Mucosa of descending colon (tissue), 3 donors: ENCODE results near the gene DENND6A. TPM values are rescaled to one million over a fixed set of nuclear protein-coding genes. Genes with fewer than 3 reads are reported as not detected.

Experiments
- ATAC-seq: fragments of 200-7000 bp; cut with Tn5 transposase; one replicate; pipeline ENCODE4 v1.9.1; 2020; ENCODE audit warnings: mild to moderate bottlenecking, moderate library complexity
- DNase-seq, 3 donors: peaks; one replicate each; pipeline ENCODE4 v3.0.0-alpha.2; 2020
- H3K36me3 ChIP-seq: fragments of 200-600 bp; one replicate; pipeline ENCODE4 v1.8.0; 2021; ENCODE audit warnings: low read depth, mild to moderate bottlenecking
- H3K4me1 ChIP-seq: fragments of 200-600 bp; one replicate; pipeline ENCODE4 v1.8.0; 2021; ENCODE audit warnings: low read depth, mild to moderate bottlenecking
- H3K4me3 ChIP-seq: fragments of 200-600 bp; one replicate; pipeline ENCODE4 v1.8.0; 2021; ENCODE audit warnings: mild to moderate bottlenecking
- H3K9me3 ChIP-seq: fragments of 200-600 bp; one replicate; pipeline ENCODE4 v1.8.0; 2021; ENCODE audit warnings: mild to moderate bottlenecking
- intact Hi-C, 2 donors: fragments of 100-400 bp; cut with DNase I in 1 of 2; cut with micrococcal nuclease in 1 of 2; formaldehyde crosslinking; loops; one replicate each; pipeline versions ENCODE4 v1.11.0 to v1.11.1; 2022; cut with DNase I, micrococcal nuclease
- total RNA-seq, 3 donors: library from RNA; stranded (reverse); fragmentation: NEBNext Ultra II Directional in 2 of 3; extraction: Animal tissue kit (Norgen Biotek cat#: 25700) in 2 of 3; gene quantifications; one replicate each; pipeline versions ENCODE4 v1.2.1 to v1.2.4, GENCODE V29; 2021 to 2023
- TF ChIP-seq, protein P1 (sequence below): fragments of 200-600 bp; IDR thresholded peaks from one replicate; pipeline ENCODE4 v1.8.0; 2022; ENCODE audit warnings: antibody characterized with exemption, mild to moderate bottlenecking
- donor health status: DM: no; HTN: no; CAD: no; lungs with moderate emphysema.
- donor health status: DM: no; HTN: no; CAD: no.
- donor health status: DM: no; HTN: yes; CAD: no.

The DENND6A gene
- total RNA-seq, 3 donors from 2014 or later: 19.6 to 34.7 (median 20.4) TPM

GRCh38 chr3:57733790-57734189, 40.9 kb upstream of the DENND6A start:
- intact Hi-C loops: no loop called here
- Histone ChIP-seq H3K9me3 (no peaks in the 10 kb centered on the region), H3K36me3 (no peaks in the 10 kb centered on the region), H3K4me1 (no peaks in the 10 kb centered on the region), H3K4me3 (no peak overlapping the region)
- TF ChIP-seq, protein P1, sequence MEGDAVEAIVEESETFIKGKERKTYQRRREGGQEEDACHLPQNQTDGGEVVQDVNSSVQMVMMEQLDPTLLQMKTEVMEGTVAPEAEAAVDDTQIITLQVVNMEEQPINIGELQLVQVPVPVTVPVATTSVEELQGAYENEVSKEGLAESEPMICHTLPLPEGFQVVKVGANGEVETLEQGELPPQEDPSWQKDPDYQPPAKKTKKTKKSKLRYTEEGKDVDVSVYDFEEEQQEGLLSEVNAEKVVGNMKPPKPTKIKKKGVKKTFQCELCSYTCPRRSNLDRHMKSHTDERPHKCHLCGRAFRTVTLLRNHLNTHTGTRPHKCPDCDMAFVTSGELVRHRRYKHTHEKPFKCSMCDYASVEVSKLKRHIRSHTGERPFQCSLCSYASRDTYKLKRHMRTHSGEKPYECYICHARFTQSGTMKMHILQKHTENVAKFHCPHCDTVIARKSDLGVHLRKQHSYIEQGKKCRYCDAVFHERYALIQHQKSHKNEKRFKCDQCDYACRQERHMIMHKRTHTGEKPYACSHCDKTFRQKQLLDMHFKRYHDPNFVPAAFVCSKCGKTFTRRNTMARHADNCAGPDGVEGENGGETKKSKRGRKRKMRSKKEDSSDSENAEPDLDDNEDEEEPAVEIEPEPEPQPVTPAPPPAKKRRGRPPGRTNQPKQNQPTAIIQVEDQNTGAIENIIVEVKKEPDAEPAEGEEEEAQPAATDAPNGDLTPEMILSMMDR: no peak
- ATAC-seq (no peak), DNase-seq (no peak)

- Histone ChIP-seq H3K9me3 (no peaks in the 10 kb centered on the region), H3K4me3 (no peak overlapping the region), H3K4me1 (no peaks in the 10 kb centered on the region), H3K36me3 (no peaks in the 10 kb centered on the region)
- ATAC-seq (no peak), DNase-seq (no peak)
- TF ChIP-seq, protein P1: no peak
- intact Hi-C loops: no loop called here
These were observed 38.4 kb upstream of the DENND6A start for GRCh38 chr3:57731311-57731710.

- Histone ChIP-seq H3K9me3 (no peaks in the 10 kb centered on the region), H3K4me3 (no peak overlapping the region), H3K4me1 (no peaks in the 10 kb centered on the region), H3K36me3 (no peaks in the 10 kb centered on the region)
- DNase-seq: no peak
- TF ChIP-seq, protein P1: no peak
- no peak for ATAC-seq
- intact Hi-C loops: no loop called here
These were observed 37.8 kb upstream of the DENND6A start for GRCh38 chr3:57730682-57731081.

DNA sequence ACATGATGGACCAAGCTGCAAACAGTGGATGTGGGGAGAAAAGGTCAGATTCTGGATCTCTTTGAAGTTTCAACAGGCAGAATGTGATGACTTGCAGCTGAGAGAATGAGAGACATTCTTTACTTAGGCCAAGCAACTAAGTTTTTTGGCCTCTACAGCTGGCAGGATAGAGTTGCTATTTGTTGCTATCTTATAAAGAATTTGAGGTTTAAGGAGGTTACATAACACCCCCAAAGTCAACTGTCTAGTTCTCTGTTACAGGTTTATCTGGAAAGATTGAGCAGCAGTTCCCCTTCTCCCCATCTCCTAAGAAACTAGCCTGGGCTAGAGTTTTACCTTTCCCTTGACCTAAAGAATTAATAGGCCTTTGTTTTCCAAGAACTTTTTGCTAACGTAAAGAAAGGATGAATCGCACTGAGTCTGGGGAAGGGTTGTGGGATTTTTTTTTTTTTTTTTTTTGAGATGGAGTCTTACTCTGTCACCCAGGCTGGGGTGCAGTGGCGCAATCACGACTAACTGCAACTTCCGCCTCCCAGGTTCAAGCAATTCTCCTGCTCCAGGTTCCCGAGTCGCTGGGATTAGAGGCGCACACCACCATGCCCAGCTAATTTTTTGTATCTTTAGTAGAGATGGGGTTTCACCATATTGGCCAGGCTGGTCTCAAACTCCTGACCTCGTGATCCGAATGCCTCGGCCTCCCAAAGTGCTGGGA, 36.6 kb upstream of the DENND6A start:
- TF ChIP-seq, protein P1: no peak
- Histone ChIP-seq H3K9me3 (no peaks in the 10 kb centered on the region), H3K4me1 (no peaks in the 10 kb centered on the region), H3K4me3 (no peak overlapping the region), H3K36me3 (no peaks in the 10 kb centered on the region)
- intact Hi-C loops: no loop called here
- DNase-seq: no peak
- ATAC-seq: no peak

DNA sequence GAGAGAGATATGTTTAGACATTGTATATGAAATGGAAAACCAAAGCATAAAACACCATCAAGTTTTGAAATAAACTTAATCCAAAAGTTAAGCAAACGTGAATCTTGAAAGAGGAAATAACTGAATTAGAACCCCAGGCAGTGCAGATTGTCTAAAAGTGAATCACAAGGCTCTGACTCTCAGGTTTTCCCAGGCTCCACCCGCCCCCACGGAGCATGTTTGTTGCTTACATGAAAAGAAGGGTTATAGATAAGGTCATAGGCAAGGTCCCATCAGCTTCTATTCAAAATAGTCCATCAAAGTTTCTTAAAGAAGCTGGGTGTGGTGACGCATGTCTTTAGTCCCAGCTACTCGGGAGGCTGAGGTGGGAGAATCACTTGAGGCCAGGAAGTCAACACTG, 34.2 kb upstream of the DENND6A start:
- ATAC-seq (no peak), DNase-seq (no peak)
- H3K9me3 ChIP-seq: no peaks in the 10 kb centered on the region
- H3K4me1 ChIP-seq: no peaks in the 10 kb centered on the region
- no peak overlapping the region for H3K4me3 ChIP-seq
- TF ChIP-seq, protein P1: no peak
- no peaks in the 10 kb centered on the region for H3K36me3 ChIP-seq
- intact Hi-C loops: no loop called here
